NCI-H524 treated with DMSO at 0.1 percent for 48 hours (cell line): ENCODE data around the gene PDLIM5.

Source experiments
- DNase-seq: peaks from one replicate; lab custom pipeline; 2025; lab: John Stamatoyannopoulos, UW

PDLIM5 gene

DNA sequence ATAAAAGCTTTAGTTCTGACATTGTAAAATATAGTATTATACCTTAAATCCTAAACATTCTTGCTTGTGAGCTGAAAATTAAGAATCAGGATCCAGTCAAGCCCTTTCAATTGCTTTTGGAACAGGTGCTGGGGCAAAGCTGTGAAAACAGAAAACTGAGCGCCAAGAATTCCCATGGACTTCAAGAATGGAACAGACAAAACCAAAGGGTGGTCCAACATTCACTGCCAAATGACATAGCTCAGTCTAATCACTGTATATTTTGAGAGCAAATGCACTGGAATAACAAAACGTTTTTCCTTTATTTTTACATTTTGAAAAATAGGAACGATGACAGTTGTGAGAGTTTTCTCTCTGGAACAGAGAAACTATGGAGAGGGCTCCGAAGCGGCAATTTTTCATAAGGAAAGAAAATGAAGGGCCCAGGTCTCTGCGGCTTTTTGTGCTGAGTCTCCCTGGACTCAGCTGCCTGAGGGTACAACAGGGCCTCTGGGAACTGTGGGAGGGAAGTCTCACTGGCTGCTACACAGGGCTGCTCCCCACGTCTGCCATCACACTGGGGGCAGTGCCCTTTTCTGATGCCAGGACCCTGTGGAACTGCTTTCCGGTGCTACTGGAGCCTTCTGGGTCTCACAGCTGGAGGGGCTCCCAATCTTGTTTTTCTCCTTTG, 250.0 kb downstream of the PDLIM5 start:
- DNase-seq: no peak

DNA sequence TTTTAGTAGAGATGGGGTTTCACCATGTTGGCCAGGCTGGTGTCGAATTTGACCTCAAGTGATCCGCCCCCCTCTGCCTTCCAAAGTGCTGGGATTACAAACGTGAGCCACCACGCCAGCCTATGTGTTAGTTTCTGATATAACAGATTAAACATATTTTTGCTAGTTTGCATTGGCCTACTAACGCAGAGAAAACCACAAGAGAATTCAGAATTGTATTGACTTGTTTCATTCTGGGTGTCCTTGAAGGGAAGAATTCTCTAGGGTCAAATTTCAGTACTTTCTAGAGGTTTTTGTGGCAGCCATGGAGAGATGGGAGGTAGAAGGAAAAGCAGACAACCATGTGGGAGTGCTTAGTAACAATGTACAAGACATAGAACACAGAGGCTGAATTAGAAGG, 259.9 kb downstream of the PDLIM5 start:
- DNase-seq: no peak

DNA sequence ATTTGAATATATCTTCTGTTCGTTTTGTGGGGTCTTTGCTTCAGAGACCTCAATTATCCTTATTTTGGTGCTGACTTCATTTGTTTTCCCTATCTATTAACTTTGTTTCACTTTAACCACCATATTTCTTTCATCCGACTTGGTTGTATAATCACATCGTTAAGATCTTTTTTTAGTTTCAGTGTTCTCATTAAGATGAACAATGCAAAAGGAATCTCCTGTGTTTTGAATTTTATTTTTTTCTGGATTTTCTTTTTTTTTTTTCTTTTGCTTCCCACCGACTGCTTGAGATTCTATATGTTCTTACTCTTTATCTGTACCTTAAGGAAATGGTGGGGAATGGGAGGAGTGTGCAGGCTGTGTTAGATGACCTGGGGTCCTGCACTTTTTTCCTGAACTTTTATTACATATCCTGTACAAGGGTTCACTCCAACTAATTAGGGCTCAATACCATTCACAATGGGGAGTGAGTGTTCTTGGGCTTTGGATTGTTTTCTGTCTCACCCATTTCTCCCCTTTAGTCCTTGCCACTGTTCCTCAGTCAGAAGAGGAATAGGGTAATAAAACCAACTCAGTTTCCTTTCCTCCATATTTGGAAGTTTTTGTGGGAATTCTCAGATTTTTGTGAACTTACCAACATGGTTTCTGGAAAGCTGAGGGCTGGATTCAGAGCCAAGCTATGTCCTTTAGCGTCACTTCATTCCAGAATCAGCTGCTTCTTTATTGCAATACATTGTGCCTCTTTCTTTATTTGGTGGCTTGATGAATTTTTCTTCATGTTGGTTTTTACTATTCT, 262.8 kb downstream of the PDLIM5 start:
- no peak for DNase-seq

DNA sequence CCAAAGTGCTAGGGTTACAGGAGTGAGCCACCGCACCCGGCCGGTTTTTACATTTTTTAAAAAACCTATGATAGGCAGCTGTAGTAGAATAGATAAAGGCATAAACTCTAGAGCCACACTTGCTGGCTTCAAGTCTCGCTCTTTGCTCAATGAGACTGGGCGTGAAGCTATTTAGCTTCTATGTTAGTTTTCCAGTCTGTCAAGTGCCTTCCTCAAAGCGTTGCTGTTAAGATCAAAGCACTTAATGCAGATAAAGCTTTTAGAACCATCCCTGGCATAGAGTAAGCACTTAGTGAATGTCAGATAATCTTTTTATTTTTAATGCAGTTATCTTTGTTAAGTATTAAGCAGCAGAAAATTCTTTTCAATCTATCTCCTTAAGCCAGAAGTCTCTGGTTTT, 264.0 kb downstream of the PDLIM5 start:
- DNase-seq: no peak
